Hepatocyte (in vitro differentiated cells): ENCODE results near the gene KCNRG. TPM values are rescaled to one million over a fixed set of nuclear protein-coding genes. Genes with fewer than 3 reads are reported as not detected.
"Not testable (repeated sequence)": the region's sequence is repeated elsewhere in the genome, so short reads cannot be mapped to it uniquely, and the experiment has no call there.

Experiments used
- DNase-seq: peaks from one replicate; pipeline ENCODE4 v3.0.0-alpha.2; 2016; ENCODE audit warnings: low spot score
- H2AFZ ChIP-seq: fragments of 200-600 bp; sonication (generic); 2 replicates; pipeline ENCODE4 v1.6.0; 2016; ENCODE audit warnings: antibody characterized with exemption, mild to moderate bottlenecking
- H3K27ac ChIP-seq: fragments of 200-600 bp; sonication (generic); 2 replicates; pipeline ENCODE4 v1.5.1; 2016; ENCODE audit warnings: mild to moderate bottlenecking
- H3K27me3 ChIP-seq: fragments of 200-600 bp; sonication (generic); 2 replicates; pipeline ENCODE4 v1.6.1; 2016
- H3K36me3 ChIP-seq: fragments of 200-600 bp; sonication (generic); replicated peaks from 2 replicates; pipeline ENCODE4 v1.5.1; 2016; ENCODE audit warnings: low read depth; ENCODE audit not compliant: insufficient read depth
- H3K4me1 ChIP-seq: fragments of 200-600 bp; sonication (generic); 2 replicates; pipeline ENCODE4 v1.5.1; 2016; ENCODE audit warnings: mild to moderate bottlenecking, moderate library complexity; ENCODE audit not compliant: insufficient read depth
- H3K4me2 ChIP-seq: fragments of 200-600 bp; sonication (generic); 2 replicates; pipeline ENCODE4 v1.6.0; 2016
- H3K4me3 ChIP-seq: fragments of 200-600 bp; sonication (generic); 2 replicates; pipeline ENCODE4 v1.5.1; 2016; ENCODE audit warnings: mild to moderate bottlenecking
- H3K79me2 ChIP-seq: fragments of 200-600 bp; sonication (generic); 2 replicates; pipeline ENCODE4 v1.6.0; 2017; ENCODE audit warnings: mild to moderate bottlenecking
- H3K9me2 ChIP-seq: fragments of 200-600 bp; sonication (generic); replicated peaks from 2 replicates; pipeline ENCODE4 v1.6.0; 2017; ENCODE audit warnings: mild to moderate bottlenecking; ENCODE audit not compliant: insufficient read depth
- H3K9me3 ChIP-seq: fragments of 200-600 bp; sonication (generic); 2 replicates; pipeline ENCODE4 v1.5.1; 2016; ENCODE audit warnings: low read depth, mild to moderate bottlenecking
- H4K20me1 ChIP-seq: fragments of 200-600 bp; sonication (generic); 2 replicates; pipeline ENCODE4 v1.6.0; 2016; ENCODE audit warnings: mild to moderate bottlenecking; ENCODE audit not compliant: insufficient read depth, poor library complexity, severe bottlenecking
- EZH2 ChIP-seq: fragments of 200-600 bp; sonication (generic); IDR thresholded peaks from 2 replicates; pipeline ENCODE4 v1.6.1; 2016; ENCODE audit warnings: antibody characterized with exemption, mild to moderate bottlenecking, borderline replicate concordance
- EZH2phosphoT487 ChIP-seq: fragments of 200-600 bp; sonication (generic); IDR thresholded peaks from one replicate; pipeline ENCODE4 v1.6.1; 2018; ENCODE audit warnings: antibody characterized with exemption, mild to moderate bottlenecking, low read depth, moderate library complexity; ENCODE audit not compliant: unreplicated experiment, severe bottlenecking
- WGBS: methylation state at CpG from one replicate; pipeline ENCODE4 v1.1.6; 2016; ENCODE audit warnings: low lambda C conversion rate; ENCODE audit errors: missing lambda C conversion rate; 5-methylcytosine and 5-hydroxymethylcytosine counted together
- polyA plus RNA-seq: library from polyadenylated mRNA; unstranded; fragments of >200 nt; fragmentation: Nextera tagmentation; extraction: Ambion mirVana; gene quantifications from 2 replicates; pipeline ENCODE4 v1.2.1, GENCODE V29; 2016
- total RNA-seq: library from RNA; depleted of rRNA; stranded (reverse); fragments of >200 nt; gene quantifications from 2 replicates; pipeline ENCODE4 v1.2.3, GENCODE V29; 2014
- TF ChIP-seq, protein P1 (sequence below): fragments of 200-600 bp; sonication (generic); IDR thresholded peaks from 2 replicates; pipeline ENCODE4 v1.5.1; 2016; ENCODE audit warnings: antibody characterized with exemption, mild to moderate bottlenecking; ENCODE audit not compliant: poor library complexity

KCNRG gene
- total and polyA plus RNA-seq, 2 experiments from 2014 or later = 0.57 to 1.3 TPM

DNA sequence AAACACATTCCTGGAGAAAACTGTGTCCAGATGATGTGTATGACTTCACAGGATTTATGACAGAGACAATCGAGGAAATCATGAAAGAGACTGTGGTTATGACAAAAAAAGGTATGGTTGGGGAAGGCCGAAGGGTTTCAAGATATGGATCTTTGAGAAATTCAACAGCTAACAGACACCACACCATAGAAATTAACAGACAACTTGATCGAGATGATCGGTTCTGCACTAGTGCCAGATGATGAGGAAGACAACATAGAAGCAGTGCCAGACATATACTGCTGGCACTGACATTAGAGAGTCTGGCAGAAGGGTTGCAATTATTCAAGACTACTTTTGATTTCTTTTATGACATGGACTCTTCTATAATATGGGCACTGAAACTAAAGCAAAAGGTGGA, 37.2 kb downstream of the KCNRG start:
- no peak overlapping the region for H2AFZ ChIP-seq
- H3K79me2 ChIP-seq = peaks cover 2% of the 10 kb centered on the region
- no peaks in the 10 kb centered on the region for H4K20me1 ChIP-seq
- no peak overlapping the region for H3K4me3 ChIP-seq
- no peaks in the 10 kb centered on the region for H3K36me3 ChIP-seq
- no peaks in the 10 kb centered on the region for H3K9me2 ChIP-seq
- no peaks in the 10 kb centered on the region for H3K9me3 ChIP-seq
- no peak overlapping the region for H3K27ac ChIP-seq
- H3K4me1 ChIP-seq = no peaks in the 10 kb centered on the region
- no peak for DNase-seq
- WGBS = 96% methylated on average over 4 of the region's 4 CpGs
- no peaks in the 10 kb centered on the region for H3K27me3 ChIP-seq
- H3K4me2 ChIP-seq = no peak overlapping the region
- TF ChIP-seq EZH2phosphoT487 (no peak), EZH2 (no peak)
- TF ChIP-seq, protein P1, sequence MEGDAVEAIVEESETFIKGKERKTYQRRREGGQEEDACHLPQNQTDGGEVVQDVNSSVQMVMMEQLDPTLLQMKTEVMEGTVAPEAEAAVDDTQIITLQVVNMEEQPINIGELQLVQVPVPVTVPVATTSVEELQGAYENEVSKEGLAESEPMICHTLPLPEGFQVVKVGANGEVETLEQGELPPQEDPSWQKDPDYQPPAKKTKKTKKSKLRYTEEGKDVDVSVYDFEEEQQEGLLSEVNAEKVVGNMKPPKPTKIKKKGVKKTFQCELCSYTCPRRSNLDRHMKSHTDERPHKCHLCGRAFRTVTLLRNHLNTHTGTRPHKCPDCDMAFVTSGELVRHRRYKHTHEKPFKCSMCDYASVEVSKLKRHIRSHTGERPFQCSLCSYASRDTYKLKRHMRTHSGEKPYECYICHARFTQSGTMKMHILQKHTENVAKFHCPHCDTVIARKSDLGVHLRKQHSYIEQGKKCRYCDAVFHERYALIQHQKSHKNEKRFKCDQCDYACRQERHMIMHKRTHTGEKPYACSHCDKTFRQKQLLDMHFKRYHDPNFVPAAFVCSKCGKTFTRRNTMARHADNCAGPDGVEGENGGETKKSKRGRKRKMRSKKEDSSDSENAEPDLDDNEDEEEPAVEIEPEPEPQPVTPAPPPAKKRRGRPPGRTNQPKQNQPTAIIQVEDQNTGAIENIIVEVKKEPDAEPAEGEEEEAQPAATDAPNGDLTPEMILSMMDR = no peak

DNA sequence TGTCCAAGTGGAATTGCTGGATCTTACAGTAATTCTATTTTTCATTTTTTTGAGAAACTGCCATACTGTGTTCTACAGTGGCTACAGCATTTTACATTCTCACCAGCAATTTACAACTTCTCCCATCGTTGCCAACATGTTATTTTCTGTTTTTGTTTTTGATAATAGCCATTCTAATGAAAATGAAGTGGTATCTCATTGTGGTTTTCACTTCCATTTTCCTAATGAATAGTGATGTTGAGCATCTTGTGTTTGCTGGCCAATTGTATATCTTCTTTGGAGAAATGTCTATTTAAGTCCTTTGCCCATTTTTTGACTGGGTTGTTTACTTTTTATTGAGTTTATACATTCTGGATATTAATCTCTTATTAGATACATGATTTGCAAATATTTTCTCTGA, 38.6 kb downstream of the KCNRG start:
- Histone ChIP-seq H3K4me3 (no peak overlapping the region), H3K27me3 (no peaks in the 10 kb centered on the region), H3K4me1 (no peaks in the 10 kb centered on the region), H2AFZ (no peak overlapping the region), H3K9me2 (no peaks in the 10 kb centered on the region), H3K4me2 (no peak overlapping the region), H3K79me2 (peaks cover 2% of the 10 kb centered on the region), H4K20me1 (no peaks in the 10 kb centered on the region), H3K27ac (no peak overlapping the region), H3K9me3 (no peaks in the 10 kb centered on the region), H3K36me3 (no peaks in the 10 kb centered on the region)
- WGBS = 93% methylated on average over 1 of the region's 1 CpG
- no peak for DNase-seq
- TF ChIP-seq, protein P1 = no peak
- TF ChIP-seq EZH2 (no peak), EZH2phosphoT487 (no peak)

DNA sequence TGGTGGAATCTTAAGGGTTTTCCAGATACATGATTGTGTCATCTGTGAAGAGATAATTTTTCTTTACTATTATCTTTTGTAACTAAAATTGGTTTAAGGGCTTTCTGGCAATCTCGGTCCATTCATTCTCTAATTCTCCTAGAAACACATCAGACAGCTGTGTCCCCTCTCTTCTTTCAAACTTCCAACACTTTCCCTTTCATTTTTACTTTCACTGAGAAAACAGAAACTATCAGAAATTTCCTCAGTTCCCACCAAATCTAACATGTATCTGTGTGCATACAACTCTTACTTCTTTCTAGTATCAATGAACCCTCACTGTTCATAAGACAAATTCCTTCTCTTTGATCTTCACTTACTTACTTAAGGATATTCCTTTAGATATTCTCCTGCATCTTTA, 40.2 kb downstream of the KCNRG start:
- TF ChIP-seq, protein P1 = no peak
- TF ChIP-seq EZH2phosphoT487 = no peak
- no peak for TF ChIP-seq EZH2
- H3K27ac ChIP-seq = no peak overlapping the region
- no peak overlapping the region for H2AFZ ChIP-seq
- no peak overlapping the region for H3K4me2 ChIP-seq
- 76% methylated on average over 1 of the region's 1 CpG for WGBS
- H3K9me2 ChIP-seq = no peaks in the 10 kb centered on the region
- H3K4me3 ChIP-seq = no peak overlapping the region
- no peak for DNase-seq
- H3K79me2 ChIP-seq = peaks cover 2% of the 10 kb centered on the region
- H3K36me3 ChIP-seq = no peaks in the 10 kb centered on the region
- no peaks in the 10 kb centered on the region for H3K4me1 ChIP-seq
- no peaks in the 10 kb centered on the region for H3K27me3 ChIP-seq
- no peaks in the 10 kb centered on the region for H3K9me3 ChIP-seq
- H4K20me1 ChIP-seq = no peaks in the 10 kb centered on the region

DNA sequence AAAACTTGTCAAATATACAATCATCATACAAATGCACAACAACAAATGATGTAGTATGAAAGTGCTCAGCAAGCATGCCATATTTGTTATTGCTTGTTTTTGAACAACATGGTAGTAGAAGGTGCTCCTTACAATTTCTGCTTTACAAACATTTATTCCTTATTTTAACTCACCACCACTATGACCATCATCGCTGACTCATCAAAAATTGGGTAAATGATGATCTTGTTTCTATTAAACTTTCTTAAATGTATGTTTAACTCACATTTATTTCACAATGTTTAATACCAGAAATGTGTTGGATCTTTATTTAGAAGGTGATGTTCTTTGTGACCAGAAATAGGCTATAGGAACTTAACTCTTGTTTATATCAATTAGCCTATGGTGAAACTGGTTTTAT, 45.5 kb downstream of the KCNRG start:
- WGBS = 100% methylated on average over 1 of the region's 1 CpG
- H3K27me3 ChIP-seq = no peaks in the 10 kb centered on the region
- H3K79me2 ChIP-seq = no peaks in the 10 kb centered on the region
- H3K36me3 ChIP-seq = no peaks in the 10 kb centered on the region
- no peak for DNase-seq
- no peaks in the 10 kb centered on the region for H3K9me3 ChIP-seq
- no peak overlapping the region for H3K4me2 ChIP-seq
- H3K4me1 ChIP-seq = no peaks in the 10 kb centered on the region
- no peak overlapping the region for H2AFZ ChIP-seq
- H4K20me1 ChIP-seq = no peaks in the 10 kb centered on the region
- no peak overlapping the region for H3K27ac ChIP-seq
- no peak overlapping the region for H3K4me3 ChIP-seq
- TF ChIP-seq EZH2 (no peak), EZH2phosphoT487 (no peak)
- TF ChIP-seq, protein P1 = no peak
- no peaks in the 10 kb centered on the region for H3K9me2 ChIP-seq

DNA sequence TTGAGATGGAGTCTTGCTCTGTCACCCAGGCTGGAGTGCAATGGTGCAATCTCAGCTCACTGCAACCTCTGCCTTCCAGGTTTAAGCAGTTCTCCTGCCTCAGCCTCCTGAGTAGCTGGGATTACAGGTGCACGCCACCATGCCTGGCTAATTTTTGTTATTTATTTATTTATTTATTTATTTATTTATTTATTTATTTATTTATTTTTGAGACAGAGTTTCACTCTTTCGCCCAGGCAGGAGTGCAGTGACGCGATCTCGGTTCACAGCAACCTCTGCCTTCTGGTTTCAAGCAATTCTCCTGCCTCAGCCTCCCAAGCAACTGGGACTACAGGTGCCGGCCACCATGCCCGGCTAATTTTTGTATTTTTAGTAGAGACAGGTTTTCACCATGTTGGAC, 47.1 kb downstream of the KCNRG start:
- not testable (repeated sequence) for H3K27ac ChIP-seq, H3K4me2 ChIP-seq, H3K79me2 ChIP-seq, H3K27me3 ChIP-seq, H2AFZ ChIP-seq, H3K4me3 ChIP-seq, H3K36me3 ChIP-seq, DNase-seq, H3K9me2 ChIP-seq, H4K20me1 ChIP-seq, H3K4me1 ChIP-seq, H3K9me3 ChIP-seq
- 100% methylated on average over 7 of the region's 7 CpGs for WGBS
